T-helper 1 cell (primary cell): ENCODE measurements around the gene SLC9A9.

ENCODE experiments used
- DNase-seq, 5 donors: peaks; one replicate each; pipeline ENCODE4 v3.0.0-alpha.2; 2012 to 2020

The SLC9A9 gene

GRCh38 chr3:143637133-143637532, 211.1 kb downstream of the SLC9A9 start:
- no peak for DNase-seq

GRCh38 chr3:143634991-143635390, 213.3 kb downstream of the SLC9A9 start:
- DNase-seq = no peak

- no peak for DNase-seq
Observed at GRCh38 chr3:143634427-143634826, 213.8 kb downstream of the SLC9A9 start.

- no peak for DNase-seq
Observed at GRCh38 chr3:143633816-143634215, 214.5 kb downstream of the SLC9A9 start.

GRCh38 chr3:143629726-143630125, 218.5 kb downstream of the SLC9A9 start:
- DNase-seq = no peak

- no peak for DNase-seq
Observed at GRCh38 chr3:143628971-143629370, 219.3 kb downstream of the SLC9A9 start.

- DNase-seq = peak in 1 of 5 donors; percentile 8
Observed at GRCh38 chr3:143627336-143627735, 220.9 kb downstream of the SLC9A9 start.

GRCh38 chr3:143619231-143619630, 229.0 kb downstream of the SLC9A9 start:
- no peak for DNase-seq

- DNase-seq = no peak
Observed at GRCh38 chr3:143617050-143617449, 231.2 kb downstream of the SLC9A9 start.

- DNase-seq = no peak
Observed at GRCh38 chr3:143613226-143613625, 235.0 kb downstream of the SLC9A9 start.

- no peak for DNase-seq
Observed at GRCh38 chr3:143612541-143612940, 235.7 kb downstream of the SLC9A9 start.

- no peak for DNase-seq
Observed at GRCh38 chr3:143608966-143609365, 239.3 kb downstream of the SLC9A9 start.

GRCh38 chr3:143605233-143605950, 242.9 kb downstream of the SLC9A9 start:
- DNase-seq = no peak

GRCh38 chr3:143604402-143605185, 243.7 kb downstream of the SLC9A9 start:
- DNase-seq = no peak

GRCh38 chr3:143603774-143604173, 244.5 kb downstream of the SLC9A9 start:
- no peak for DNase-seq

- DNase-seq = no peak
Observed at GRCh38 chr3:143601723-143602484, 246.4 kb downstream of the SLC9A9 start.

GRCh38 chr3:143600756-143601718, 247.2 kb downstream of the SLC9A9 start:
- no peak for DNase-seq

GRCh38 chr3:143597774-143598652, 250.3 kb downstream of the SLC9A9 start:
- no peak for DNase-seq

GRCh38 chr3:143596957-143597642, 251.2 kb downstream of the SLC9A9 start:
- no peak for DNase-seq

GRCh38 chr3:143595456-143596077, 252.7 kb downstream of the SLC9A9 start:
- DNase-seq = no peak
